Transverse colon (tissue), 4 donors: ENCODE results near the gene DDX56. TPM values are rescaled to one million over a fixed set of nuclear protein-coding genes. Genes with fewer than 3 reads are reported as not detected.

Source experiments
- DNase-seq: peaks from one replicate; pipeline ENCODE4 v3.0.0-alpha.2; 2019
- H3K27ac ChIP-seq, 4 donors: fragments of 200-600 bp; sonication (generic); 2 replicates each; pipeline ENCODE4 v1.5.1; 2016 to 2018; ENCODE audit warnings: inconsistent platforms in 4 of 4
- H3K27me3 ChIP-seq: fragments of 200-600 bp; sonication (generic); 2 replicates; pipeline ENCODE4 v1.5.1; 2017; ENCODE audit warnings: inconsistent platforms
- H3K36me3 ChIP-seq, 4 donors: fragments of 200-600 bp; sonication (generic); 2 replicates each; pipeline ENCODE4 v1.5.1; 2017 to 2019; ENCODE audit warnings: inconsistent platforms in 4 of 4
- H3K4me1 ChIP-seq, 4 donors: fragments of 200-600 bp; sonication (generic); 2 replicates each; pipeline ENCODE4 v1.5.1; 2017 to 2020; ENCODE audit warnings: inconsistent platforms in 4 of 4
- H3K4me3 ChIP-seq, 4 donors: fragments of 200-600 bp; sonication (generic); 1 replicate in 1 of 4; 2 replicates in 3 of 4; pipeline versions ENCODE4 v1.5.1 to v1.6.1; 2017 to 2019; ENCODE audit warnings: inconsistent platforms in 4 of 4
- H3K9me3 ChIP-seq, 2 donors: fragments of 200-600 bp; sonication (generic); 2 replicates each; pipeline ENCODE4 v1.5.1; 2017 to 2019; ENCODE audit warnings: inconsistent platforms in 2 of 2
- CTCF ChIP-seq, 5 experiments: fragments of 200-600 bp in 3 of 5; fragments of 450-650 bp in 2 of 5; sonication (generic) in 3 of 5; IDR thresholded peaks; 1 replicate in 2 of 5; 2 replicates in 3 of 5; pipeline ENCODE4 v1.5.1; 2016 to 2017; ENCODE audit warnings: antibody characterized with exemption in 5 of 5, inconsistent platforms in 3 of 5, mild to moderate bottlenecking in 2 of 5, moderate library complexity in 1 of 5
- EP300 ChIP-seq: sonication (generic); formaldehyde crosslinking; IDR thresholded peaks from one replicate; pipeline ENCODE4 v1.6.1; 2017; ENCODE audit warnings: antibody characterized with exemption, low read depth
- POLR2A ChIP-seq: fragments of 450-650 bp; IDR thresholded peaks from one replicate; pipeline ENCODE4 v1.6.1; 2016; ENCODE audit warnings: antibody characterized with exemption, mild to moderate bottlenecking, moderate library complexity
- POLR2AphosphoS5 ChIP-seq, 3 donors: sonication (generic); formaldehyde crosslinking; IDR thresholded peaks; one replicate each; pipeline ENCODE4 v1.6.1; 2016; ENCODE audit warnings: antibody characterized with exemption in 3 of 3
- WGBS, 2 donors: methylation state at CpG; one replicate each; pipeline ENCODE4 v1.1.5; 2018; ENCODE audit warnings: low coverage in 1 of 2; 5-methylcytosine and 5-hydroxymethylcytosine counted together
- in situ Hi-C, 4 donors: fragments of 200-750 bp; cut with MboI; loops; one replicate each; pipeline versions ENCODE4 v1.15.0 to v1.15.1; 2017; ENCODE audit warnings: low sequenced_read_pairs in 3 of 4, low pct_ligation_motif_present in 1 of 4, low pct_unique_long_range_greater_than_20kb in 1 of 4
- intact Hi-C: fragments of 100-400 bp; cut with DNase I; formaldehyde crosslinking; loops from one replicate; pipeline ENCODE4 v1.15.1; 2023; ENCODE audit warnings: low total_unique reads
- total RNA-seq, 4 donors: library from RNA; depleted of rRNA; stranded (reverse); fragments of >200 nt; gene quantifications; one replicate each; pipeline ENCODE4 v1.1.0, GENCODE V29; 2016

DDX56 gene, protein sequence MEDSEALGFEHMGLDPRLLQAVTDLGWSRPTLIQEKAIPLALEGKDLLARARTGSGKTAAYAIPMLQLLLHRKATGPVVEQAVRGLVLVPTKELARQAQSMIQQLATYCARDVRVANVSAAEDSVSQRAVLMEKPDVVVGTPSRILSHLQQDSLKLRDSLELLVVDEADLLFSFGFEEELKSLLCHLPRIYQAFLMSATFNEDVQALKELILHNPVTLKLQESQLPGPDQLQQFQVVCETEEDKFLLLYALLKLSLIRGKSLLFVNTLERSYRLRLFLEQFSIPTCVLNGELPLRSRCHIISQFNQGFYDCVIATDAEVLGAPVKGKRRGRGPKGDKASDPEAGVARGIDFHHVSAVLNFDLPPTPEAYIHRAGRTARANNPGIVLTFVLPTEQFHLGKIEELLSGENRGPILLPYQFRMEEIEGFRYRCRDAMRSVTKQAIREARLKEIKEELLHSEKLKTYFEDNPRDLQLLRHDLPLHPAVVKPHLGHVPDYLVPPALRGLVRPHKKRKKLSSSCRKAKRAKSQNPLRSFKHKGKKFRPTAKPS
- 100 to 1,000 TPM in 1 of 4 donors, 10 to 100 TPM in 3; 41.1 to 202 (median 42.3) TPM for total RNA-seq

- DNase-seq = peak; percentile 95
- 1% methylated on average over 68 of the region's 74 CpGs; no CpG with 5 or more reads in 1 of the 2 donors for WGBS, 2 donors
- H3K36me3 ChIP-seq = peaks cover 0 to 38% (median 13%) of the 10 kb centered on the region in 4 donors
- H3K9me3 ChIP-seq = no peaks in the 10 kb centered on the region
- intact Hi-C loops (no loop called here), in situ Hi-C loops (loop anchor here in 1 of 4 donors (25.0 kb wide), 1 partner anchor 336 kb away; no protein-coding TSS in a partner anchor)
- H3K4me3 ChIP-seq = peak within 1 kb of the TSS; percentile 60 to 88 (median 76)
- H3K27me3 ChIP-seq = no peaks in the 10 kb centered on the region
- TF ChIP-seq POLR2AphosphoS5 (IDR thresholded peaks at IDR 0.05) (peak; percentile 91 to 95 (median 94)), EP300 (no peak), POLR2A (peak; percentile 87), CTCF (IDR thresholded peaks at IDR 0.05) (peak in 1 of 5 experiments; percentile 6)
- peak within 1 kb of the TSS; percentile 88 to 90 (median 90) for H3K27ac ChIP-seq
- H3K4me1 ChIP-seq = peaks cover 17 to 26% (median 17%) of the 10 kb centered on the region in 4 donors
These were observed at the start of gene DDX56 for GRCh38 chr7:44573464-44574286. Gene DDX56, minus strand, starts transcription at chr7:44573908. Its CDS starts 13 bp downstream, at chr7:44573895.

GRCh38 chr7:44622342-44623151 is 48.8 kb upstream of the DDX56 start:
- intact Hi-C loops = no loop called here
- DNase-seq = no peak
- peak overlapping the region; percentile 48 to 63 (median 58) for H3K27ac ChIP-seq
- WGBS, 2 donors = 40 to 48% methylated on average over 1 to 5 of the region's 5 CpGs
- no peaks in the 10 kb centered on the region for H3K27me3 ChIP-seq
- H3K4me1 ChIP-seq = peaks cover 13 to 60% (median 39%) of the 10 kb centered on the region in 4 donors
- H3K9me3 ChIP-seq = no peaks in the 10 kb centered on the region
- no peak for TF ChIP-seq CTCF (IDR thresholded peaks at IDR 0.05)
- no peak overlapping the region for H3K4me3 ChIP-seq
- in situ Hi-C loops = no loop called here
- H3K36me3 ChIP-seq = peaks cover 0 to 24% (median 0%) of the 10 kb centered on the region in 4 donors

DNA sequence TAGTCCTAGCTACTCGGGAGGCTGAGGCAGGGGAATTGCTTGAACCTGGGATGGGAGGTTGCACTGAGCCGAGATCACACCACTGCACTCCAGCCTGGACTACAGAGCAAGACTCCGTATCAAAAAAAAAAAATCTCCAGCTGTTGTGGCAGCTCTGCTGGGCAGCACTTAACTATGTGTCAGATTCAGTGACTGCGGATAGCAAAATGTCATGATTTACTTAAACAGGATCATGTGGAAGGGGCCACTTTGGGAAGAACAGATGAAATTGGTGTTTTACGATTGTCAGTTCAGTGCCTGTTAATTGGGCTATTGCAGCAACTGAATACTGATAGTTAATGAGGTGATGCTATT is 48.0 kb upstream of the DDX56 start:
- no peaks in the 10 kb centered on the region for H3K9me3 ChIP-seq
- in situ Hi-C loops = no loop called here
- H3K36me3 ChIP-seq = peaks cover 0 to 18% (median 0%) of the 10 kb centered on the region in 4 donors
- no peak for DNase-seq
- 91 to 100% methylated on average over 1 to 5 of the region's 5 CpGs for WGBS, 2 donors
- H3K4me1 ChIP-seq = peaks cover 19 to 67% (median 46%) of the 10 kb centered on the region in 4 donors
- TF ChIP-seq EP300 (no peak), CTCF (IDR thresholded peaks at IDR 0.05) (no peak), POLR2A (no peak), POLR2AphosphoS5 (IDR thresholded peaks at IDR 0.05) (no peak)
- H3K27ac ChIP-seq = peak overlapping the region; percentile 48 to 63 (median 58)
- H3K4me3 ChIP-seq = no peak overlapping the region
- intact Hi-C loops = no loop called here
- no peaks in the 10 kb centered on the region for H3K27me3 ChIP-seq
